Esophagus squamous epithelium (tissue), 5 donors: Measurements from ENCODE around the gene GALNT10. TPM values are rescaled to one million over a fixed set of nuclear protein-coding genes. Genes with fewer than 3 reads are reported as not detected.

Experiments used
- DNase-seq: peaks from one replicate; lab custom pipeline; 2025; lab: John Stamatoyannopoulos, UW
- H3K27ac ChIP-seq, 4 donors: fragments of 200-600 bp; sonication (generic); one replicate each; pipeline ENCODE4 v1.5.1; 2016 to 2019; ENCODE audit warnings: mild to moderate bottlenecking in 1 of 4
- H3K27me3 ChIP-seq, 4 donors: fragments of 200-600 bp; sonication (generic); 1 replicate in 3 of 4; 2 replicates in 1 of 4; pipeline versions ENCODE4 v1.5.1 to v1.6.0; 2017 to 2021; ENCODE audit warnings: antibody characterized with exemption in 1 of 4
- H3K36me3 ChIP-seq, 3 donors: fragments of 200-600 bp; sonication (generic); one replicate each; pipeline ENCODE4 v1.5.1; 2016 to 2019
- H3K4me1 ChIP-seq, 3 donors: fragments of 200-600 bp; sonication (generic); one replicate each; pipeline ENCODE4 v1.5.1; 2017 to 2019
- H3K4me3 ChIP-seq, 4 donors: fragments of 200-600 bp; sonication (generic); 1 replicate in 3 of 4; 2 replicates in 1 of 4; pipeline ENCODE4 v1.5.1; 2016 to 2019; ENCODE audit warnings: mild to moderate bottlenecking in 2 of 4, moderate library complexity in 1 of 4
- H3K9me3 ChIP-seq, 3 donors: fragments of 200-600 bp; sonication (generic); one replicate each; pipeline ENCODE4 v1.5.1; 2016 to 2019
- CTCF ChIP-seq, 6 experiments: fragments of 450-650 bp in 4 of 6; fragments of 200-600 bp in 2 of 6; sonication (generic) in 2 of 6; IDR thresholded peaks; one replicate each; pipeline ENCODE4 v1.5.1; 2016 to 2019; ENCODE audit warnings: antibody characterized with exemption in 6 of 6, mild to moderate bottlenecking in 4 of 6, moderate library complexity in 4 of 6
- POLR2A ChIP-seq, 4 donors: fragments of 450-650 bp; IDR thresholded peaks; one replicate each; pipeline ENCODE4 v1.6.1; 2017; ENCODE audit warnings: antibody characterized with exemption in 4 of 4, mild to moderate bottlenecking in 4 of 4, moderate library complexity in 3 of 4
- WGBS, 2 donors: methylation state at CpG; one replicate each; pipeline ENCODE4 v1.1.5; 2018; 5-methylcytosine and 5-hydroxymethylcytosine counted together
- intact Hi-C: fragments of 100-400 bp; cut with DNase I; formaldehyde crosslinking; loops from one replicate; pipeline ENCODE4 v1.15.0; 2022
- total RNA-seq, 4 donors: library from RNA; depleted of rRNA; stranded (reverse); fragments of >200 nt; gene quantifications; one replicate each; pipeline ENCODE4 v1.1.0, GENCODE V29; 2016
- donor health status: DM: yes; HTN: yes; CAD: no.

The GALNT10 gene
- total RNA-seq, 4 donors from 2014 or later = 3.6 to 47.2 (median 9.0) TPM

GRCh38 chr5:154315756-154316155 is 125.2 kb downstream of the GALNT10 start:
- Histone ChIP-seq H3K4me1 (no peaks in the 10 kb centered on the region), H3K27me3 (no peaks in the 10 kb centered on the region), H3K36me3 (no peaks in the 10 kb centered on the region), H3K27ac (no peak overlapping the region), H3K9me3 (no peaks in the 10 kb centered on the region), H3K4me3 (no peak overlapping the region)
- intact Hi-C loops = no loop called here
- TF ChIP-seq CTCF (IDR thresholded peaks at IDR 0.05) (no peak), POLR2A (IDR thresholded peaks at IDR 0.05) (no peak)
- no peak for DNase-seq

GRCh38 chr5:154316223-154316935 is 125.8 kb downstream of the GALNT10 start:
- Histone ChIP-seq H3K27me3 (no peaks in the 10 kb centered on the region), H3K4me1 (no peaks in the 10 kb centered on the region), H3K9me3 (no peaks in the 10 kb centered on the region), H3K36me3 (no peaks in the 10 kb centered on the region), H3K4me3 (no peak overlapping the region), H3K27ac (no peak overlapping the region)
- no peak for TF ChIP-seq CTCF (IDR thresholded peaks at IDR 0.05)
- TF ChIP-seq POLR2A (IDR thresholded peaks at IDR 0.05) = no peak
- 53 to 61% methylated on average over 5 to 6 of the region's 6 CpGs for WGBS, 2 donors
- intact Hi-C loops = no loop called here
- no peak for DNase-seq

GRCh38 chr5:154317916-154318315 is 127.4 kb downstream of the GALNT10 start:
- Histone ChIP-seq H3K9me3 (no peaks in the 10 kb centered on the region), H3K36me3 (no peaks in the 10 kb centered on the region), H3K27me3 (no peaks in the 10 kb centered on the region), H3K27ac (no peak overlapping the region), H3K4me1 (no peaks in the 10 kb centered on the region), H3K4me3 (no peak overlapping the region)
- WGBS, 2 donors = 79 to 84% methylated on average over 3 of the region's 3 CpGs
- TF ChIP-seq CTCF (IDR thresholded peaks at IDR 0.05) (no peak), POLR2A (IDR thresholded peaks at IDR 0.05) (no peak)
- DNase-seq = no peak
- intact Hi-C loops = no loop called here

GRCh38 chr5:154318691-154319090 is 128.2 kb downstream of the GALNT10 start:
- DNase-seq = no peak
- Histone ChIP-seq H3K36me3 (no peaks in the 10 kb centered on the region), H3K9me3 (no peaks in the 10 kb centered on the region), H3K4me3 (no peak overlapping the region), H3K27ac (no peak overlapping the region), H3K27me3 (no peaks in the 10 kb centered on the region), H3K4me1 (no peaks in the 10 kb centered on the region)
- TF ChIP-seq POLR2A (IDR thresholded peaks at IDR 0.05) (no peak), CTCF (IDR thresholded peaks at IDR 0.05) (no peak)
- intact Hi-C loops = no loop called here
- WGBS, 2 donors = 100% methylated on average over 1 of the region's 1 CpG

- Histone ChIP-seq H3K27me3 (no peaks in the 10 kb centered on the region), H3K4me1 (no peaks in the 10 kb centered on the region), H3K36me3 (no peaks in the 10 kb centered on the region), H3K9me3 (no peaks in the 10 kb centered on the region), H3K4me3 (no peak overlapping the region), H3K27ac (no peak overlapping the region)
- WGBS, 2 donors = 65 to 82% methylated on average over 4 of the region's 4 CpGs
- TF ChIP-seq POLR2A (IDR thresholded peaks at IDR 0.05) = no peak
- intact Hi-C loops = no loop called here
- no peak for DNase-seq
Measured at GRCh38 chr5:154319736-154320135, 129.2 kb downstream of the GALNT10 start.
